Smooth muscle cell (in vitro differentiated cells): ENCODE results near the gene SDCCAG8. TPM values are rescaled to one million over a fixed set of nuclear protein-coding genes. Genes with fewer than 3 reads are reported as not detected.

Experiments
- DNase-seq: peaks from one replicate; lab custom pipeline; 2025; ENCODE audit not compliant: unreplicated experiment; lab: John Stamatoyannopoulos, UW
- H2AFZ ChIP-seq: fragments of 200-600 bp; sonication (generic); 2 replicates; pipeline ENCODE4 v1.6.0; 2016; ENCODE audit warnings: antibody characterized with exemption, low read depth, mild to moderate bottlenecking
- H3F3A ChIP-seq: fragments of 200-600 bp; sonication (generic); 2 replicates; pipeline ENCODE4 v1.6.0; 2017; ENCODE audit warnings: antibody characterized with exemption, low read depth
- H3K27ac ChIP-seq: fragments of 200-600 bp; sonication (generic); 2 replicates; pipeline ENCODE4 v1.5.1; 2016; ENCODE audit warnings: low read depth, mild to moderate bottlenecking
- H3K27me3 ChIP-seq: fragments of 200-600 bp; sonication (generic); 2 replicates; pipeline ENCODE4 v1.6.1; 2016; ENCODE audit warnings: low read depth, mild to moderate bottlenecking
- H3K36me3 ChIP-seq: fragments of 200-600 bp; sonication (generic); 2 replicates; pipeline ENCODE4 v1.5.1; 2016; ENCODE audit warnings: low read depth
- H3K4me1 ChIP-seq: fragments of 200-600 bp; sonication (generic); 2 replicates; pipeline ENCODE4 v1.5.1; 2016; ENCODE audit warnings: low read depth
- H3K4me2 ChIP-seq: fragments of 200-600 bp; sonication (generic); 2 replicates; pipeline ENCODE4 v1.6.0; 2016; ENCODE audit warnings: mild to moderate bottlenecking
- H3K4me3 ChIP-seq: fragments of 200-600 bp; sonication (generic); 2 replicates; pipeline ENCODE4 v1.5.1; 2016; ENCODE audit warnings: mild to moderate bottlenecking
- H3K79me2 ChIP-seq: fragments of 200-600 bp; sonication (generic); 2 replicates; pipeline ENCODE4 v1.6.0; 2016; ENCODE audit warnings: low read depth, mild to moderate bottlenecking
- H3K9ac ChIP-seq: fragments of 200-600 bp; sonication (generic); 2 replicates; pipeline ENCODE4 v1.6.0; 2016; ENCODE audit warnings: low read depth
- H3K9me3 ChIP-seq: fragments of 200-600 bp; sonication (generic); replicated peaks from 2 replicates; pipeline ENCODE4 v1.5.1; 2016; ENCODE audit warnings: low read depth
- H4K20me1 ChIP-seq: fragments of 200-600 bp; sonication (generic); 2 replicates; pipeline ENCODE4 v1.6.0; 2016; ENCODE audit warnings: low read depth
- CTCF ChIP-seq: fragments of 200-600 bp; sonication (generic); IDR thresholded peaks from 2 replicates; pipeline ENCODE4 v1.5.1; 2017; ENCODE audit warnings: borderline replicate concordance, mild to moderate bottlenecking, antibody characterized with exemption; ENCODE audit not compliant: insufficient read depth, poor library complexity, severe bottlenecking
- WGBS: methylation state at CpG from one replicate; pipeline ENCODE4 v1.1.7; 2016; ENCODE audit warnings: low lambda C conversion rate; 5-methylcytosine and 5-hydroxymethylcytosine counted together
- polyA plus RNA-seq: library from polyadenylated mRNA; unstranded; fragments of >200 nt; fragmentation: Nextera tagmentation; extraction: Ambion mirVana; gene quantifications from 2 replicates; pipeline ENCODE4 v1.2.1, GENCODE V29; 2016
- total RNA-seq: library from RNA; depleted of rRNA; stranded (reverse); fragments of >200 nt; gene quantifications from 2 replicates; pipeline ENCODE4 v1.2.3, GENCODE V29; 2014

SDCCAG8 gene
- total and polyA plus RNA-seq, 2 experiments from 2014 or later, result 30.9 to 33.4 TPM

GRCh38 chr1:243434594-243434993 lies 178.8 kb downstream of the SDCCAG8 start:
- DNase-seq, result no peak
- TF ChIP-seq CTCF, result no peak
- no peak overlapping the region for H3K27ac ChIP-seq
- WGBS, result 74% methylated on average over 2 of the region's 2 CpGs
- no peak overlapping the region for H2AFZ ChIP-seq
- no peaks in the 10 kb centered on the region for H3K9me3 ChIP-seq
- peaks cover 4% of the 10 kb centered on the region for H3K4me1 ChIP-seq
- H3K79me2 ChIP-seq, result no peaks in the 10 kb centered on the region
- H3F3A ChIP-seq, result no peaks in the 10 kb centered on the region
- H3K9ac ChIP-seq, result no peak overlapping the region
- H4K20me1 ChIP-seq, result no peaks in the 10 kb centered on the region
- H3K36me3 ChIP-seq, result no peaks in the 10 kb centered on the region
- no peaks in the 10 kb centered on the region for H3K27me3 ChIP-seq
- H3K4me3 ChIP-seq, result no peak overlapping the region
- H3K4me2 ChIP-seq, result no peak overlapping the region

DNA sequence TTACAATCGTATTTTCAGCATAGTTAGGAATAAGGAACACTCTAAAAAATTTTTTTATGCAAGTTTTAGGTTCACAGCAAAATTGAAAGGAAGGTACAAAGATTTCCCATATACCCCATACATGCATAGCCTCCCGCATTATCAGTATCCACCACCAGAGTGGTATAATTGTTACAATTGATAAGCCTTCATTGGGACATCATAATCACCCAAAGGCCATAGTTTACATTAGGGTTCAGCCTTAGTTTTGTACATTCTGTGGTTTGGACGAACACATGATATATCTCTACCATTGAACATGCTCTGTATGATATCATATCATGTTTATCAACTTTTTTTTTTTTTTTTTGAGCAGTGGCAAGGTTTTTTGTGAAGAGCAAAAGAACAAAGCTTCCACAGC lies 180.0 kb downstream of the SDCCAG8 start:
- Histone ChIP-seq H3K79me2 (no peaks in the 10 kb centered on the region), H3K27ac (no peak overlapping the region), H2AFZ (no peak overlapping the region), H4K20me1 (no peaks in the 10 kb centered on the region), H3K36me3 (no peaks in the 10 kb centered on the region), H3K4me2 (no peak overlapping the region), H3K9ac (no peak overlapping the region), H3K4me1 (peaks cover 4% of the 10 kb centered on the region), H3K27me3 (no peaks in the 10 kb centered on the region), H3K4me3 (no peak overlapping the region), H3K9me3 (no peaks in the 10 kb centered on the region), H3F3A (no peaks in the 10 kb centered on the region)
- WGBS, result 91% methylated on average over 3 of the region's 3 CpGs
- TF ChIP-seq CTCF, result no peak
- DNase-seq, result no peak

- H3K4me3 ChIP-seq, result no peak overlapping the region
- DNase-seq, result no peak
- no peaks in the 10 kb centered on the region for H3K27me3 ChIP-seq
- H3K4me1 ChIP-seq, result peaks cover 4% of the 10 kb centered on the region
- WGBS, result 94% methylated on average over 3 of the region's 3 CpGs
- no peaks in the 10 kb centered on the region for H3K36me3 ChIP-seq
- no peak overlapping the region for H3K27ac ChIP-seq
- H3K4me2 ChIP-seq, result no peak overlapping the region
- H3K9me3 ChIP-seq, result no peaks in the 10 kb centered on the region
- no peaks in the 10 kb centered on the region for H3K79me2 ChIP-seq
- no peaks in the 10 kb centered on the region for H3F3A ChIP-seq
- TF ChIP-seq CTCF, result no peak
- H2AFZ ChIP-seq, result no peak overlapping the region
- H4K20me1 ChIP-seq, result no peaks in the 10 kb centered on the region
- H3K9ac ChIP-seq, result no peak overlapping the region
Observed at GRCh38 chr1:243438146-243438545, 182.3 kb downstream of the SDCCAG8 start.

DNA sequence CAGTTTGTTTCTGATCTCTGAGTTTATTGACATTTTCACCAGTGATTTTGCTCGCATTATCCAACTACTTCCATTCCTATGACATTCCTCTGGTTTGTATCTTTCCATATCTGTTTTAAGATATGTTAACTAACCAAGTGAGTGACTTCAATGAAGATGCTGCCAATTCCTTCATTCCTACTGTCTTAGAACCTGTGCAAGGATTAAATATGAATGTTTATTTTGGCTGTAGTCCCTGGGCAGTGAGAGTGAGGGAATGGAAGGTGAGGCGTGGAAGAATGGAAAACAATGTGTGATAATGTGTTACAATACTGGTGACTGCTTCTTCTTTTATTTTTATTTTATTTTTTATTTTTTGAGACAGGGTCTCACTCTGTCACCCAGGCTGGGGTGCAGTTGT lies 183.0 kb downstream of the SDCCAG8 start:
- H4K20me1 ChIP-seq, result no peaks in the 10 kb centered on the region
- H3K9ac ChIP-seq, result no peak overlapping the region
- no peaks in the 10 kb centered on the region for H3F3A ChIP-seq
- no peak overlapping the region for H3K4me2 ChIP-seq
- H2AFZ ChIP-seq, result no peak overlapping the region
- no peak overlapping the region for H3K27ac ChIP-seq
- no peaks in the 10 kb centered on the region for H3K9me3 ChIP-seq
- DNase-seq, result no peak
- 89% methylated on average over 2 of the region's 2 CpGs for WGBS
- H3K79me2 ChIP-seq, result no peaks in the 10 kb centered on the region
- H3K4me1 ChIP-seq, result no peaks in the 10 kb centered on the region
- H3K27me3 ChIP-seq, result no peaks in the 10 kb centered on the region
- no peaks in the 10 kb centered on the region for H3K36me3 ChIP-seq
- TF ChIP-seq CTCF, result no peak
- H3K4me3 ChIP-seq, result no peak overlapping the region
